ENCODE results near the gene IL17REL.

The IL17REL gene

GRCh38 chr22:50030297-50031188 lies 18.0 kb upstream of the IL17REL start:
- peak; percentile 69 for TF ChIP-seq CTCF (IDR thresholded peaks at IDR 0.05; ENCODE audit: low read length, missing control alignments)
- H3K4me3 ChIP-seq (replicated peaks; ENCODE audit: low read depth, low read length) = no peak overlapping the region
- DNase-seq (ENCODE audit: low read depth) = peak; percentile 59

GRCh38 chr22:50027639-50028537 lies 15.3 kb upstream of the IL17REL start:
- no peak for DNase-seq (ENCODE audit: low read depth)
- no peak overlapping the region for H3K4me3 ChIP-seq (replicated peaks; ENCODE audit: low read depth, low read length)
- no peak for TF ChIP-seq CTCF (IDR thresholded peaks at IDR 0.05; ENCODE audit: low read length, missing control alignments)

- TF ChIP-seq CTCF (IDR thresholded peaks at IDR 0.05; ENCODE audit: low read length, missing control alignments) = no peak
- no peak for DNase-seq (ENCODE audit: low read depth)
- H3K4me3 ChIP-seq (replicated peaks; ENCODE audit: low read depth, low read length) = no peak overlapping the region
Observed at GRCh38 chr22:50025993-50026392, 13.4 kb upstream of the IL17REL start.

- H3K4me3 ChIP-seq (replicated peaks; ENCODE audit: low read depth, low read length) = no peak overlapping the region
- DNase-seq (ENCODE audit: low read depth) = no peak
- TF ChIP-seq CTCF (IDR thresholded peaks at IDR 0.05; ENCODE audit: low read length, missing control alignments) = no peak
Observed at GRCh38 chr22:50022171-50022819, 9.7 kb upstream of the IL17REL start.

- TF ChIP-seq CTCF (IDR thresholded peaks at IDR 0.05; ENCODE audit: low read length, missing control alignments) = no peak
- H3K4me3 ChIP-seq (replicated peaks; ENCODE audit: low read depth, low read length) = no peak overlapping the region
- no peak for DNase-seq (ENCODE audit: low read depth)
Observed at GRCh38 chr22:50020606-50021005, 8.0 kb upstream of the IL17REL start.

GRCh38 chr22:50019316-50019715 lies 6.8 kb upstream of the IL17REL start:
- TF ChIP-seq CTCF (IDR thresholded peaks at IDR 0.05; ENCODE audit: low read length, missing control alignments) = no peak
- DNase-seq (ENCODE audit: low read depth) = no peak
- no peak overlapping the region for H3K4me3 ChIP-seq (replicated peaks; ENCODE audit: low read depth, low read length)
